Fibroblast of villous mesenchyme (primary cell): ENCODE data around the gene HOXD9. TPM values are rescaled to one million over a fixed set of nuclear protein-coding genes. Genes with fewer than 3 reads are reported as not detected.

Experiments
- DNase-seq: peaks from one replicate; pipeline ENCODE4 v3.0.0-alpha.2; 2010; ENCODE audit warnings: low read depth
- H3K4me3 ChIP-seq: 2 replicates; pipeline ENCODE4 v1.5.1; 2011; ENCODE audit warnings: low read depth, mild to moderate bottlenecking, low read length
- total RNA-seq: library from RNA; depleted of rRNA; stranded (reverse); fragments of >200 nt; gene quantifications from 2 replicates; pipeline ENCODE4 v1.2.3, GENCODE V29; 2012
- TF ChIP-seq, protein P1 (sequence below): IDR thresholded peaks from 2 replicates; pipeline ENCODE4 v1.5.1; 2012; ENCODE audit warnings: low read depth, mild to moderate bottlenecking, low read length; ENCODE audit not compliant: insufficient read depth

HOXD9 gene
- total RNA-seq, 1 donor, result 11.2 TPM

DNA sequence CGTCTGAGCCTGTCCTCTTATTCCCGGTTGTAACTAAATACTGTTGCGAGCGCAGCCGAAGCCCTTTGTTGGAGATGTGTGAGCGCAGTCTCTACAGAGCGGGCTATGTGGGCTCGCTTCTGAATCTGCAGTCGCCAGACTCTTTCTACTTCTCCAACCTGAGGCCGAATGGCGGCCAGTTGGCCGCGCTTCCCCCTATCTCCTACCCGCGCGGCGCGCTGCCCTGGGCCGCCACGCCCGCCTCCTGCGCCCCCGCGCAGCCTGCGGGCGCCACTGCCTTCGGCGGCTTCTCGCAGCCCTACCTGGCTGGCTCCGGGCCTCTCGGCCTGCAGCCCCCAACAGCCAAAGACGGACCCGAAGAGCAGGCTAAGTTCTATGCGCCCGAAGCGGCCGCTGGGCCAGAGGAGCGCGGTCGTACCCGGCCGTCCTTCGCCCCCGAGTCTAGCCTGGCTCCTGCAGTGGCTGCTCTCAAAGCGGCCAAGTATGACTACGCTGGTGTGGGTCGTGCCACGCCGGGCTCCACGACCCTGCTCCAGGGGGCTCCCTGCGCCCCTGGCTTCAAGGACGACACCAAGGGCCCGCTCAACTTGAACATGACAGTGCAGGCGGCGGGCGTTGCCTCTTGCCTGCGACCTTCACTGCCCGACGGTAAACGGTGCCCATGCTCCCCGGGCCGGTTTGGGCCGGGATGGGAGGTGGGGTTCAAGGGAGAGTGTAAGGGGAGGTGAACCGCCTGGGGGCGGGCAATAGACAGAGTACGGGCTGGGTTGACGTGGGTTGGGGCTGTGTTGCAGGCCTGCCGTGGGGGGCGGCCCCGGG, 22.6 kb upstream of the HOXD9 start, which contains the start of gene HOXD12:
Gene HOXD12 (plus strand): TSS at position 68 of the 819 bp plus-strand sequence. CDS start 7 bp downstream, at position 75.
- TF ChIP-seq, protein P1, sequence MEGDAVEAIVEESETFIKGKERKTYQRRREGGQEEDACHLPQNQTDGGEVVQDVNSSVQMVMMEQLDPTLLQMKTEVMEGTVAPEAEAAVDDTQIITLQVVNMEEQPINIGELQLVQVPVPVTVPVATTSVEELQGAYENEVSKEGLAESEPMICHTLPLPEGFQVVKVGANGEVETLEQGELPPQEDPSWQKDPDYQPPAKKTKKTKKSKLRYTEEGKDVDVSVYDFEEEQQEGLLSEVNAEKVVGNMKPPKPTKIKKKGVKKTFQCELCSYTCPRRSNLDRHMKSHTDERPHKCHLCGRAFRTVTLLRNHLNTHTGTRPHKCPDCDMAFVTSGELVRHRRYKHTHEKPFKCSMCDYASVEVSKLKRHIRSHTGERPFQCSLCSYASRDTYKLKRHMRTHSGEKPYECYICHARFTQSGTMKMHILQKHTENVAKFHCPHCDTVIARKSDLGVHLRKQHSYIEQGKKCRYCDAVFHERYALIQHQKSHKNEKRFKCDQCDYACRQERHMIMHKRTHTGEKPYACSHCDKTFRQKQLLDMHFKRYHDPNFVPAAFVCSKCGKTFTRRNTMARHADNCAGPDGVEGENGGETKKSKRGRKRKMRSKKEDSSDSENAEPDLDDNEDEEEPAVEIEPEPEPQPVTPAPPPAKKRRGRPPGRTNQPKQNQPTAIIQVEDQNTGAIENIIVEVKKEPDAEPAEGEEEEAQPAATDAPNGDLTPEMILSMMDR, result no peak
- DNase-seq, result no peak
- H3K4me3 ChIP-seq, result no peak within 1 kb of the TSS

DNA sequence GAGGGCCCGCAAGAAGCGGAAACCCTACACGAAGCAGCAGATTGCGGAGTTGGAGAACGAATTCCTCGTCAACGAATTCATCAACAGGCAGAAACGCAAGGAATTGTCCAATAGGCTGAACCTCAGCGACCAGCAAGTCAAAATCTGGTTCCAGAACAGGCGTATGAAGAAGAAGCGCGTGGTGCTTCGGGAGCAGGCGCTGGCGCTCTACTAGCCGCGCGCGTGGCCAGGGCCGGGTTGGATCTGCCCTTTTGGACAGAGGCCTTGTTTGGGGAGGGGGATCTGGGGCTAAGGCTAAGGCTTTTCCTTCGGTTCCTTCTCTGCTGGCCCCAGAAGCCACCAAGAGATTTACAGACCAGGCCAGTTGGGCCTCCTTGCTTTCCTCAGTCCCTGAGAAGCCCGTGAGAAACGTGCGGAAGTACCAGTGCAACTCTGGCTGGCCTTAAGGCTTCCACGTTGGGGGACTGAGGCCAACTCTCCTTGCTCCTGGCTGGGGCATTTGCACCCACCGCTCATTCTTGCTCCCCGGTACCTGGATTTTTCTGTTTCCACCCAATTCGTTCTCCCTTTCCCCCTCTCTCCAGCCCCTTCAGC, 21.9 kb upstream of the HOXD9 start:
- H3K4me3 ChIP-seq, result no peak overlapping the region
- TF ChIP-seq, protein P1, result no peak

DNA sequence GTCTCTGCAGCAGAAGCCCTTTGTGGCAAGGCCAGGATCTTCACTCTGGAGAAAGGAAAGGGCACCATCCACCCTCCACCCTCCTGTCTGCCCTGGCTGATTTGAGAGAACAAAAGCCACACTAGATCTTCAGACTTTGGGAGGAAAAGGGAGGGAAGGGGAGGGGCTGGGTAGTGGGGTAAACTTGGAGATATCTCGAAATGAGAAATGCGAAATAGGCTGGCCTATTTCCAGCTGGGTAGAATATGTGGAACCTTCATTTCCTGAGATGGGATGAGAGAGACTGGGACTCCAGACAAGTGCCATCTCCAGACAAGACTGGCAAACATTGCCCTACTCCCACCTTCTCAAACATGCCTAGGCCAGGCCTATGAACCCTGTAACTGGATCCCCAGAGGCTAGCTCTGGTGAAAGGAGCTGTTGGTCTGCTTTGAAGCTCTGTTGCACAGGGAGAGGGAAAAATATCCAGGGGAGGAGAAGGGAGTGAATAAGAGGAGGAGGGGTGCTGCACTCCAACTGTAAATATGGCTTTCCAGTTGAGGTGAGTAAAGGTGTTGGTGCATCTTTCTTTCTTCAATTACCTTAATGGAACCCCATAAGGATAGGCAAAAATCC, 21.2 kb upstream of the HOXD9 start:
- no peak for DNase-seq
- TF ChIP-seq, protein P1, result no peak
- H3K4me3 ChIP-seq, result no peak overlapping the region

More for the DNA sequence above, 21.9 kb upstream of the HOXD9 start:
- no peak for DNase-seq

DNA sequence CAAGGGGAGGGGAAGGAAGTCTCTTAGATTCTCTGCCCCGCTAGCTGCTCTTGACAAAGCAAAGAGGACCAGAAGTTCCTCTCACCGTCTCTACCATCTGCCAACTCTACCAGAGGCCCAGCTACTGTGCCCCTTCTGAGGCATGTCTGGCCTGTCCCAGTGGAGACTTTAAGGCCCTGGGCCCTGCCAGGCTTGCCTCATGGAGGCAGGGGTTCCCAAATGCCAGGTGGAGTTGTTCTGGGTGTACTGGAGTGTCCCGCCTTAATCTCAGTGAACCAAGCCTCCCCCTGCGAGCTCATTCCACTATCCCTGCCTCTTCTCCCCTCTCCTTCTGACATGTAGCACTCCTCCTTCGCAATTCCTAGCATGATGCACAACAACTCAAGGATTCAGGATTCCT, 20.7 kb upstream of the HOXD9 start:
- TF ChIP-seq, protein P1, result no peak
- no peak for DNase-seq

DNA sequence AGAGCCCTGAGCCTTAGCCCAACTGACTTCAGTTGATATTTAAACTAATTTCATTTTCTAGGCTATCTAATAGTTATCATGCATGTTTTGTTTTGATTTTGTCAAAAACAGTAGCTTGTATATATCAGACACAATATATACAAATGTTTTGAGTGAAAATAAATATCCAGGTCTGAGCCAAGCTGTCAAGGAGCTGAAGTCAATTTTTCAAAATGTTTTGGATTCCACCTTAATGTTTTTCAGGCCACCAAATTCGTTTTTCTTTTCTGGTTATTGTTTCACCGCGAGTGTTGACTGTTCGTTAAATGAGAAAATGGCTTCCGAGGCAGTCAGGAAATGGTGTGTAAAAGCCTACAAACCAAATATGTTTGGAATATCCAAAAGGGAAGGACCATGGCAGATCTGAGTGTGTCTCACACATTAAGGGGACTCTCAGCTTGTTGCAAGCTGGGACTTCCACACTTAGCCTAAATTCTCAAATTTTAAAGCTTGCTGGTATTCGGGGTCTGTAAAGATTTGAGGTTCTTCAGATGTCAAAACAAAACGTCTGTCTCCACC, 20.1 kb upstream of the HOXD9 start:
- no peak for DNase-seq
- H3K4me3 ChIP-seq, result no peak overlapping the region
- TF ChIP-seq, protein P1, result no peak

More for the DNA sequence above, 20.7 kb upstream of the HOXD9 start:
- H3K4me3 ChIP-seq, result no peak overlapping the region

DNA sequence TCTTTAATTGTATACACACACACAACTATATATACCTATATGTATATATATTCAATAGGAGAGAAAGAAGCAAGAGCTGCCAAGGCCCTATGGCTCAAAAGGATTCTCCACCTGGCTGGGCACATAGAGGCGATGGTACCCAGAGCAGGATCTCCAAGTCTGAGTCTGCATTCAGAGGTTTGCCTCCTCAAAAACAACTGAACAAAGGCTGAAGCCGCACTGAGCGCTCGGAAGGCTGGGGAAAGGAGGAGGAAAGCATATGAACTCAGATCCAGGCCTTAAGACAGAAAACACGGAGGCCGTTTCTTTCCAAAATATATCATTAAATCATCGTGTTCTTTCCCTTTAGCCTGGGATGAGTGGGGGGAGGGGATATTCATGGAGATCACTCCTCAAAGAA, 19.3 kb upstream of the HOXD9 start:
- peak overlapping the region; percentile 63 for H3K4me3 ChIP-seq
- DNase-seq, result no peak
- TF ChIP-seq, protein P1, result no peak
